Lung (tissue), 12 donors: ENCODE results near the gene CTLA4. TPM values are rescaled to one million over a fixed set of nuclear protein-coding genes. Genes with fewer than 3 reads are reported as not detected.

Experiments used
- ATAC-seq: fragments of 200-7000 bp; cut with Tn5 transposase; one replicate; pipeline ENCODE4 v1.9.1; 2020; ENCODE audit warnings: moderate number of reproducible peaks; ENCODE audit not compliant: insufficient read depth, low FRiP score
- DNase-seq, 3 donors: peaks; one replicate each; pipeline ENCODE4 v3.0.0-alpha.2; 2013 to 2017
- H3K27ac ChIP-seq, 2 donors: one replicate each; pipeline ENCODE4 v1.5.1; 2013; ENCODE audit warnings: mild to moderate bottlenecking in 2 of 2, moderate library complexity in 2 of 2, control low read depth in 1 of 2, inconsistent platforms in 1 of 2, low read depth in 1 of 2, low read length in 1 of 2
- H3K27me3 ChIP-seq, 3 donors: one replicate each; pipeline ENCODE4 v1.5.1; 2013; ENCODE audit warnings: low read length in 2 of 3; ENCODE audit not compliant: control insufficient read depth in 3 of 3, insufficient read depth in 3 of 3
- H3K36me3 ChIP-seq, 4 donors: one replicate each; pipeline ENCODE4 v1.5.1; 2013; ENCODE audit warnings: low read length in 4 of 4, mild to moderate bottlenecking in 1 of 4, moderate library complexity in 1 of 4; ENCODE audit not compliant: control insufficient read depth in 4 of 4, insufficient read depth in 4 of 4
- H3K4me1 ChIP-seq, 5 donors: one replicate each; pipeline ENCODE4 v1.5.1; 2013; ENCODE audit warnings: low read length in 5 of 5, mild to moderate bottlenecking in 2 of 5, moderate library complexity in 1 of 5; ENCODE audit not compliant: control insufficient read depth in 5 of 5, insufficient read depth in 5 of 5
- H3K4me3 ChIP-seq: one replicate; pipeline ENCODE4 v1.5.1; 2013; ENCODE audit warnings: mild to moderate bottlenecking, control low read depth, moderate library complexity
- H3K9ac ChIP-seq, 2 donors: one replicate each; pipeline ENCODE4 v1.5.1; 2013; ENCODE audit warnings: low read length in 2 of 2, control low read depth in 1 of 2; ENCODE audit not compliant: insufficient read depth in 1 of 2
- H3K9me3 ChIP-seq, 4 donors: one replicate each; pipeline ENCODE4 v1.5.1; 2013; ENCODE audit warnings: low read length in 3 of 4, mild to moderate bottlenecking in 1 of 4, moderate library complexity in 1 of 4; ENCODE audit not compliant: control insufficient read depth in 4 of 4, insufficient read depth in 3 of 4
- CTCF ChIP-seq: IDR thresholded peaks from 2 replicates; pipeline ENCODE4 v1.5.1; 2012; ENCODE audit warnings: mild to moderate bottlenecking; ENCODE audit errors: control extremely low read depth, extremely low read depth
- WGBS, 2 donors: extraction: QIAGEN DNeasy Blood & Tissue Kit; methylation state at CpG; one replicate each; pipeline ENCODE4 v1.1.7; 2013; 5-methylcytosine and 5-hydroxymethylcytosine counted together
- polyA plus RNA-seq, 2 donors: library from polyadenylated mRNA; stranded (reverse); fragments of 200-250 nt; gene quantifications; one replicate each; pipeline ENCODE4 v1.2.1, GENCODE V29; 2013
- total RNA-seq, 2 donors: library from RNA; depleted of rRNA in 1 of 2; stranded (reverse); fragments of >200 nt in 1 of 2; gene quantifications; one replicate each; pipeline ENCODE4 v1.2.1, GENCODE V29; 2014 to 2021
- donor health status: control.
- donor health status: control.
- donor health status: Bipolar disorder and iron deficiency.
- donor health status: healthy.
- donor health status: DM: yes; HTN: yes; CAD: no.

The CTLA4 gene
- total and polyA plus RNA-seq, 4 donors, result 0.10 to 3.9 (median 1.4) TPM

- H3K27me3 ChIP-seq, result no peaks in the 10 kb centered on the region
- no peak overlapping the region for H3K27ac ChIP-seq
- H3K4me1 ChIP-seq, result peaks cover 0 to 4% (median 0%) of the 10 kb centered on the region in 5 donors
- WGBS, 2 donors, result 91 to 94% methylated on average over 2 of the region's 2 CpGs
- no peaks in the 10 kb centered on the region for H3K9me3 ChIP-seq
- no peak for TF ChIP-seq CTCF
- H3K36me3 ChIP-seq, result no peaks in the 10 kb centered on the region
- no peak for ATAC-seq
- H3K9ac ChIP-seq, result no peak overlapping the region
- no peak for DNase-seq
- H3K4me3 ChIP-seq, result no peak overlapping the region
Observed at GRCh38 chr2:203820969-203821368, 46.6 kb upstream of the CTLA4 start.

- ATAC-seq (no peak), DNase-seq (no peak)
- Histone ChIP-seq H3K9me3 (no peaks in the 10 kb centered on the region), H3K27me3 (no peaks in the 10 kb centered on the region), H3K4me1 (peaks cover 0 to 4% (median 0%) of the 10 kb centered on the region in 5 donors), H3K36me3 (no peaks in the 10 kb centered on the region), H3K4me3 (no peak overlapping the region), H3K27ac (no peak overlapping the region), H3K9ac (no peak overlapping the region)
- 93 to 94% methylated on average over 6 of the region's 6 CpGs for WGBS, 2 donors
- no peak for TF ChIP-seq CTCF
Observed at GRCh38 chr2:203822240-203822639, 45.3 kb upstream of the CTLA4 start.

- H3K36me3 ChIP-seq, result no peaks in the 10 kb centered on the region
- no peak overlapping the region for H3K27ac ChIP-seq
- ATAC-seq (no peak), DNase-seq (no peak)
- no peak overlapping the region for H3K9ac ChIP-seq
- no peaks in the 10 kb centered on the region for H3K27me3 ChIP-seq
- WGBS, 2 donors, result 92 to 97% methylated on average over 3 of the region's 3 CpGs
- no peak for TF ChIP-seq CTCF
- H3K9me3 ChIP-seq, result no peaks in the 10 kb centered on the region
- peaks cover 0 to 4% (median 0%) of the 10 kb centered on the region in 5 donors for H3K4me1 ChIP-seq
- no peak overlapping the region for H3K4me3 ChIP-seq
Observed at GRCh38 chr2:203823173-203823572, 44.4 kb upstream of the CTLA4 start.

GRCh38 chr2:203824057-203824456 lies 43.5 kb upstream of the CTLA4 start:
- H3K4me3 ChIP-seq, result no peak overlapping the region
- no peaks in the 10 kb centered on the region for H3K9me3 ChIP-seq
- H3K4me1 ChIP-seq, result peaks cover 0 to 4% (median 0%) of the 10 kb centered on the region in 5 donors
- WGBS, 2 donors, result 88 to 92% methylated on average over 4 of the region's 4 CpGs
- DNase-seq (no peak), ATAC-seq (no peak)
- no peak overlapping the region for H3K27ac ChIP-seq
- H3K27me3 ChIP-seq, result no peaks in the 10 kb centered on the region
- H3K9ac ChIP-seq, result no peak overlapping the region
- H3K36me3 ChIP-seq, result no peaks in the 10 kb centered on the region
- TF ChIP-seq CTCF, result no peak
